Measurements from ENCODE around the gene SLCO3A1.

SLCO3A1 gene

DNA sequence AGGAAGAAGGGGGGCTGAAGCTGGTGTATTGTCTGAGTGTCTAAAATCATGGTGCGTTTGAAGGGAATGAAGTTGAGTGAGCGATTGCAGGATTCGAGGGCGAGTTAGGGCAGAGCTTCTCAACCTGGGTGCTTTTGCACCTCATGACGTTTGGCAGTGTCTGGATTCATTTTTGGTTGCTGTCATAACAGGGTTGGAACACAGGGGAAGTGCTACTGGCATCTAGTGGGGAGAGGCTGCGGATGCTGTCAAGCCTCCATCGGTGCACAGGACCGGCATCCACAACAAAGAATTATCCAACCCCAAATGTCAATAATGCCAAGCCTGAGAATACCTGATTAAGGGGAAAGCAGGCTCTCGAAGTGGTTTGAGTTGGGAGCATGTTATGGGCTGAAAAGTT, 120.0 kb downstream of the SLCO3A1 start:
- DNase-seq: no peak

DNA sequence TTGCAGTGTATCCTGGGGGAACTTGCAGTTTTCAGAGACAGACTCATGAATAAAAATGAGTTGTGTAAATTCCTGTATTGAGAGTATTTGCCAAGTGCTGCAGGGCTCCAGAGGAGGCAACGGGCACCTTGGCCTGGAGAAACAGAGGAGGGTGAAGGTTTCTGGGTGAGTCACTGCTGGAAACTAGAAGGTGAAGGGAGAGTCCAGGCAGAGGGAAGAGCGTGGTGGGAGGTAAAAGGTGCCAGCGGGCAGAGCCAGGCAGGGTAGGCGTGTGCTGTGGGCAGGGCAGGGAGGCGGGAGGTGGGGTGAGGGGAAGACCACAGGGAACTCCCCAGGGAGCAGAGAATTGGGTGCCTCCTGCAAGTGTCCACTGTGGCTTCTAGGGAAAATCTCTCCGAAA, 120.8 kb downstream of the SLCO3A1 start:
- no peak for DNase-seq

DNA sequence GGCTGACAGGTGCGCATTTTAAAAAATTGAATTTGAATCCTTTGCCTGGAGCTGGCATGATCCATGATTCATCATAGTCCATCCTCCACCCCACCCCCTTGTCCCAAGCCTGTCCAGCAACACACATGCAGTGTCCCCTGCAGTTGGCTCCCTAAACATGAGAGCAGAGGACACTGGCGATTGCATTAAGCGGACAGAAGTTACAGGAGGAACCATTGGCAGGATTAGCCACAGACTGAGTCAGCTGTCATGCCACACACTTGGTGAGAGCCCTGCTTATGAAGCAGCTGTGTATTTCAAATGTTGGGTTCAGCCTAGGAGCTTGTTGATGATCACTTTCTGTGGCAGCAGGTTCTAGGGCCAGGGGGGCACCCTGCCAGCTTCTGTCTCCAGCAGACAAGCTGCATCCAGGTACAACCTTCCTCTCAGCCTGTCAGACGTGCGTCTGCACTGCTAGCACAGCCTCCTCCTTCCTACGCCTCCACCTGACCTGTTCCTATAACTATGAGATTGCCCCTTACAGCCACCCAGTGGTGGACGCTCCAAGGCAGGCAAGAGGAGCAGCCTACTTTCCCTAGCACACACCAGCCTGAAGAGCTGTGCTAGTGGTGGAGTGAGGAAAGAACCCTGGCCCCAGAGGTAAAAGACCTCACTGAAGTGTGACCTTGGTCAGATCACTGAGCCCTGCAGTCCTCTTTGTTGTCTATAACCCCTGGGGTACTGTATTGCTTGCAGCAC, 121.9 kb downstream of the SLCO3A1 start:
- DNase-seq: no peak

DNA sequence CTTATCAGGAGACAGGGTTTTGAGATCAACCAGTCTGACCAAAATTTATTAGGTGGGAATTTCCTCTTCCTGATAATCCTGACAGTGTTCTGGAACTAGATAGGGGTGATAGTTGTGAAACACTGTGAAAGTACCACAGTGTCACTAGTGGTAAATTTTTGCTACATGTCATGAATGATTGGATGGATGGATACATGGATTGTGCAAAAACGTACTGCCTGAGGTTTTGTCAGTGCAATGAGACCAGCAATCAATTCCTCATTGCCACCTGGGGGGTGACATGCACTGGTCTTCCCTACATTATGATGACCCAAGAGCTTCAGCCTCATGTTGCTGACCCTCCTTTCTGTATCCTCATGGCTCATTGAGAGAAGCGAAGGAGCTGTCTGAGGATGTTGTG, 123.5 kb downstream of the SLCO3A1 start:
- no peak for DNase-seq

DNA sequence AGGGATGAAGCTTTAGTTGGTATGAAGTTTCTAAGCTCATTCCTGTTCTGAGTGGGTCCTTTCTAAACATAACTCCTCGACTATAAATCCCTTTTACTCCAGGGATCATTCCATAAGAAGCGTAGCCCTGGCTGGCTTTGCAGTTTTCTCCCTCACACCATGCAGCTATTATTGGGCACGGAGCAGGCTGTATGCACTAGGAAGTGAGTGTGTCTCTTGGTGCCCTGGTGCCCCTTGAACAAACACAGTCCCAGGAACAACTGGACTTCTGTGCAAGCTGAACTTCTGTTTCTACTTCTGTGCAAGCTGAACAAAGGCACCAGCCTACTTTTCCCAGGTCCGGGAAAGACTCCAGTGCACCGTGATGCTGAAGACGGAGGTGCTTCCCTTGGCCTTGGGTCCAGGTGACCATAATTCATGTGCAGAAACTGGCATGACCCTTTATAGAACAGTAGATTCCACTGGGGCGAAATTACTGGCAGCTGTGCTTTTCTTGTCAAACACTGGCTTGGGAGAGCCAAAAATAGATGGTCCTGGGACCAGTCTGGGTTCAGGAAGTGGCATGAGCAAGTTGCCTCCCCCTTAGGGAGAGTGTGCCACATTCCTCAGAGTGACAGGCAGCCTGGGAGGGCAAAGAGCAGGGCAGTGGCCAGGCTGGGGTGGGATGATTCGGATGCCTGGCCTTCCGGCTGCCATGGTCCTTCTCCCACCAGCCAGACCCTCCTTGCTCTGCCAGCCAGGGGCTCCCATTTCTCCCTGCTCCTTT, 127.2 kb downstream of the SLCO3A1 start:
- DNase-seq: no peak

DNA sequence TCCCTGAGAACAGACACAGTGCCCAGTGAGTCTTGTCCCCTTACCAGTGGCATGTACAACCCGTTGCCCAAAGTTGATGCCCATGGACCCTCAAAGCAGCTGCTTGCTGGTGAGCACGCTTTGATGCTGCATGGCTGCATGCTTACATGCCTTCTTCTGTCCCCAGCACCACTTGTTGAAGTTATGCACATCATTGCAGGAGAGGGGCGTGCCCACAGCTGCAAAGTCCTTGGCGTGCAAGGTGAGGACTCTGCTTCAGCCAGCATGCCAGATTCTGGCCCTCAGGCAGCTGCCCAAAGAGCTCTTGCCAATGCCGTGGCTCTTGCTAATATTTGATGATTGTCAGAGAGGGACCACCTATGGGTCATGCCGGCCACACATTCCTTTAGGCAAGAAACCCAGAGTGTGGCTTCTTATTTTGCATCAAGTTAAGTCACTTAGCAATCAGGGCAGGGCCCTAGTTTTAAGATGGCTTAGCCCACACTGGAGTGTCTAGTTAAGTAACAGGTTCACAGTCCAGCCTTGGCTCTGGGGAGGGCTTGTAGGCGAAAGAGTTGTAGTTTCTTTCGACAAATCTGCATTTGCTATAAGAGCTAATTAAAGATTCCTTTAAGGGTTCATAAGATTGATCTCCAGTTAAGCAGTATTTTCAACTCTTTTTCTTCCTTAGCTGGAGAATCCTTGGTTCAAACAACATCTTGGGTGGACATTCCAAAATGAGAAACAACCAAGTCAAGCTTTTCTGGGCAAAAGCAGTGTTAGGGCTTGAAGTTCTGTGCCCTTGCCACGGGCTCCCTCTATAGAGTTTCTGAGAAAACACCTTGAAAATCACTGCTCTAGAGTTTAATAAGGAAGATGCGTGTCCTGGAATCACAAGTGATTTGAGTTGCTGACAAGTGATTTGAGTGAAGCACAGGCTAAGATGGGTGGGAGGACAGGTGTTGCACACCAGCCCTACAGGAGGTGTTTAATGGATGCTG, 128.6 kb downstream of the SLCO3A1 start:
- DNase-seq: no peak

DNA sequence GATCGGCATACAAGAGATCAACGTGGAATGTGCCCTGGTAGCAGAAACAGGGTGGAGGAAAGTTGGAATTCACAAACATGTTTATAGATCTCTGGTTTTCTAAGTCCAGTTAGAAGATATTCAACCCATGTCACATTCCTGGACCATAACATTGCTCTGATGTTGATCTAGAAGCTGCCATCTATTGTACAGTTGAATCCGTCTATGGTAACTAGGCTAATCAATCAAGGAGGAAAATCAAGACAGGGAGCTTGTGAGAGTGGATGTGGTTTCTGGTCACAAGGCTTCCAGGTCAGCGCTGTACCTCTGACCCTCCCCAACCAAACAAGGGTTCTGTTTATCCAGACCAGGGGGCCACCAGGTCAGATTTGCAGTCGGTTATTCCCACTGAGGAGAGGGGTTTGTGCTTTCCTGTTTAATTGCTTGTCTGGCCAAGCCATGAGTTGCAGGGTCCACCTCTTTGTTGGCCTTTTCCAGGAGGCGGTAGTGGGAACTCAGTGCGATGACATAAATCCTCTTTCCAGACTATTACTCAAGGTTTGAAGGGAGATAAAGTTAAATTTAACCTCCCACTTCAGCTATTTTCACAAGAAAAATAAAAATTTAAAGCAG, 130.3 kb downstream of the SLCO3A1 start:
- no peak for DNase-seq

DNA sequence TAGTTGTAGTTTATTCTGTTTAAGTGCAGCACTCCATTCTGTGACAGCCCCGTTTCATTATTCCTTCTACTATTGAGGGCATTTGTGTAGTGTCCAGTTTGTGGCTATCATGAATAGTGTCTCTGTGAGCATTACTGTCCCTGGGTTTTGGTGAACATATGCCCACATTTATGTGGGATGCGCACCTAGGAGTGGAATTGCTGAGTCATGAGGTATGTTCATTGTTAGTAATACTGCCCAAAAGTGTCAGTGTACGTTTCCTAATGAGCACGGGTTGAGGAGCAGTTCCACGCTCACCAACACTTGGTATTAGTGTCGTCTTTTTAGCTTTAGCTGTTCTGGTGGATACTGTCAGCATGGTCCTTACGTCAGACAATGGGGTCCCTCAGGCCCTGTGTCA, 131.8 kb downstream of the SLCO3A1 start:
- no peak for DNase-seq

DNA sequence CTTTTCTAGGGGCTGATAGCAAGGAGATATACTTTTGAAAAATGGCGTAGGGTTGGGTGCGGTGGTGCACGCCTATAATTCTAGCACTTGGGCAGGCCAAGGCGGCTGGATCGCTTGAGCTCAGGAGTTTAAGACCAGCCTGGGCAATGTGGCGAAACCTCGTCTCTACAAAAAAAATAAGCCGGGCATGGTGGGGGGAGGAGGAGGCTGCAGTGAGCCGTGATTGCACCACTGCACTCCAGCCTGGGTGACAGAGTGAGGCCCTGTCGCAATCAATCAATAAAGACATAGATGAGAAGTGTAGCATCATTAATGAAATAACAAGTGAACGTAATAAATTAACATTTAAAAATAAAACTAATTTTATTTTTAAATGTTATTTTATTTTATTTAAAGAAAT, 134.6 kb downstream of the SLCO3A1 start:
- no peak for DNase-seq

DNA sequence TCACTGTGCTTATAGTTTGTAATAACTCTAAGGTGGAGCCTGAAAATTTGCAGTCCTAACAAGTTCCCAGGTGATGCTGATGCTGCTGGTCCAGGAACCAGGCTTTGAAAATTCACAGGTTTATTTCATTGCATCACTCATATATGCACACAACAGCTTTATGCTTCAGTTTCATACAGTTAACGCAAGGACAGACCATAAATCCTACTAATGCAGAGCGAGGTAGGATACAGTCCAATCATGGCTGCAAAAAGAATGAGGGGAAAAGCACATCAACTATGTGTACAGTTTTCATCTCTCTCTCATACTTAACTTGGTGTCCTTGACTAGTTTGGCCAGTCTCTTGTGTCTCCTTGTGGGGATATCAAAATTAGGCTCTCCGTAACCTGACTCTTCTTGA, 135.1 kb downstream of the SLCO3A1 start:
- DNase-seq: no peak

DNA sequence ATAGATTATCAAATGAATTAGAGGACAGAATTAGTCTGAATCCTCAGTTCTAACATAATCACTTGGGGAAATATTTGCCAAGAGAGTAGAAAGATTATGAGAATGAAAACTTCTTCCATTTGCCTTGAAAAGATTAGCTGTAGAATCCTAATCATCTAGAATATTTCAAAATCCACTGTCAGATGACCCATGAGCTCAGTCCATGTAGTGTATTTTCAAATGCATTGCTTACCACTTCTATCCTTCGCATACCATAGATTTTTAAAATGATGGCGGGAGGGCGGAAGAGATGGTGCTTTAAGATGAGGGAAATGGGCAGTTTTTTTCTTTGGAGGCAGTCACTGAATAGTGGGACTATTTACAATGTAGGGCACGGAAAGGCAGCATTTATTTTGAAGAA, 136.3 kb downstream of the SLCO3A1 start:
- no peak for DNase-seq

DNA sequence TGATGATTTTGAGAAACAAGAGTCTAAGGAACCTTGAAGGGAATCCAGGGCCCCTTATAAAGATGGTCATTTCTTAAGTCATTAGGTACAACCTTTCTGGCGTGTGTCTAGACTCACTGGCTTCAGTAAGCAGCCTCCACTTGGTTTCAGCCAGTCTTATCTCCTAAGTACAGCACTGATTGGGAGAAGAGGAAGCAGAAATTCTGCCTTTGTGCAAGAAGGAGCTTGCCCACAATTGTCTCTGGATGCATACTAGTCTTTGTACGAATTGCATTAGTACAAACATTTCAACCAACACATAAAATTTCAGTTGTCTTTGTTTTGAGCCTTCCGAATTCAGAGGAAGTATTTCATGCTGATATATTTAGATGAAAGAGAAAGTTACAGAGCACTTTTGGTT, 139.4 kb downstream of the SLCO3A1 start:
- no peak for DNase-seq

DNA sequence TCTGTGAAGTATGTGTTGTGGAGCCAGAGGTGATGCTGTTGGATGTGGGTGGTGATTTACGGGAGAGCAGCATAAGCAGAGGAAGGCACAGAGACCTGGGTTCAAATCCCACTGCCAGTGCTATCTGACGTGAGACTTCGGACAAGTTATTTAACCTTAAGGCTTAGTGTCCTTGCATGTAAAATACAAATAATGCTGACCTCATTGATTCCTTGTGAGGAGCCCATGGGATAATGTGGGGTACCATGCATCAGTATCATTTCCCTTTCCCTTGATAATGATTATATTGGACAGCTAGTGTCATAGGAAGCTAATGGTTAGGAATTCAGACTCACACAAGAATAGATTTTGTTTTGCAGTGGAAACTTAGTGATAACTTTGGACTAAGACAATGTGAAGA, 141.6 kb downstream of the SLCO3A1 start:
- DNase-seq: no peak

DNA sequence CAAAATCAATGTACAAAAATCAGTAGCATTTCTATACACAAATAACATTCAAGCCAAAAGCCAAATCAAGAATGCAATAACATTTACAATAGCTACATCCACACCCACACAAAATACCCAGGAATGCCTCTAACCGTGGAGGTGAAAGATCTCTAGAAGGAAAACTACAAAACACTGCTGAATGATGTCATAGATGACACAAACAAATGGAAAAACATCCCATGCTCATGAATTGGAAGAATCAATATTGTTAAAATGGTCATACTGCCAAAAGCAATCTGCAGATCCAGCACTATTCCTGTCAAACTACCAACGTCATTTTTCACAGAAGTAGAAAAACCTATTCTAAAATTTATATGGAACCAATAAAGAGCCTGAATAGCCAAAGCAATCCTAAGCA, 143.7 kb downstream of the SLCO3A1 start:
- DNase-seq: no peak

DNA sequence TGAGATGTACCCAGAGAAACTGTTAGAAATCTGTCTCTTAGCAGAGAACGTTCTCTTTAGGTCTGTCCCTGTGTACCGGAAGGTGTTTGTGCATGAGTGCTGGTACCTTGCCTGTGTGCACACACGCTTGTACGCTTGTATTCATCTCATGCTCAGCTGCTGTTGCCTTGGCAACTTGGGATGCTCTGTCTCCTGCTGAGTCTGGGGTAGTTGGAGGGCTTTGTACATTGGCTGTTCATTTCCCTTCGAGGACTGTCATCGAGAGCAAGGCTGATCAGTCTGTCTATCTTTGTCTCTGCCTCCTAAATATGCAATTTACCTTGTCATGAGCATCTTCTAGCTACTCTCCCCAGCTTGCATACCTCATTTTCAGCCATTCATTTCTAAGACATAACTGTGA, 147.2 kb downstream of the SLCO3A1 start:
- no peak for DNase-seq

DNA sequence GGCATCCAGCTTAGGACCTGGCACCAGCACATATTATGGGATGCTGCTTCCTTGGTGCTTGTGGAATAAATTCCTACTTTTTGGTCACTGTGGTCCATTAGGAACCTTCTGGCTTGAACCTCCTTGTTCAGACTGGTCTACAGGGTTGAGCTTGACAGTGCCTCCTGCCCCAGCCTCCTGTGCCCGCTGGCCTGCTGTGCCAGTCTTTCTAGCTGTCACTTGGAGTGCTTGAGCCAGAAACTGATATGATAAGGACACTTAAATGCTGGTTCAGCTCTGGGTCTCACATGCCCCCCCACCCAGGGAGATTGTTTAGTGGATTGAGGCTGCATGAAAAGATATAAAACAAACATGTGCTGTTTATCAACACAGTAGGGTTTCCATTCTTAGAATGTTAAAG, 147.8 kb downstream of the SLCO3A1 start:
- no peak for DNase-seq

DNA sequence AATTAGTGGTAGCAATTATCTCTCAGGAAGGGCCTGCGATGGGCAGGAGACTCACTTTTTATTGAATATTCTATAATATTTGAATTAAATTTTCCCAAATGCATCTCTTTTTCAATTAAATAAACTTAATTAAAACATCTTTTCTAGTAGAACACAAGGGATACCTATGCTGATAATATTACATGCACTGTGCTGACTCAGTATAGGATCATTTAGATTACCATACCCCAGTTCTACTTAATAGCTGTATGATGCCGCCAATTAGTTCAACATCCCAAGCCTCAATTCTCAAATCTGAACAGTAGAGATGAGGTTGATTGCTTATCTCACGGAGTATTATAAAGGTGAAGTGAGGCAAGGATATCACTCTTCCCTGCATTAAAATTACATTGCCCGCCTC, 149.2 kb downstream of the SLCO3A1 start:
- no peak for DNase-seq

DNA sequence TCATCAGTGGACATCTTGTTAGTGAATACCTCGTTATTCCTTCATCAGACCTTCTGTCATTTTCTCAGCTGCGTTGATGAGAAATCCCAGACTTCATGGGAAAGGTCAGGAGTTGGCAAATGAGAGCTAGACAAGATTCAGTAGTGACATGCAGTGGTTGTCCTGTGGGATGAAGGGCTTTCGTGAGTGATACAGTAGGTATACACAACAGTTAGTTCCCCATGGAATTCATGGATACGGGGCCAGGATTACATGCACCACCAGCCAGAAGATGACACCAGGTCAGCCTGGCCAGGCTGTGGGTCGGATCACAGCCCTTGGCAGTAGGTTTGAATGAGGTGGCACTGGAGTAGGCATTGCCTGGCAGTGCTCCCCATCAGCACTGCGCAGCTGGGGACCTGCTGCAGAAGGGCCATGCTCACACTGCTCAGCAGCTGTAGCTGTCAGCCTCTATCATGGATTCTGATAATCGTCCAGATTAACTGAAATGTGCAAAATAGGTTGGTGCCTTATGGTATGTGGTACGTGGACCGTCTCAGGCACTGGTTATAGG, 150.1 kb downstream of the SLCO3A1 start:
- no peak for DNase-seq

DNA sequence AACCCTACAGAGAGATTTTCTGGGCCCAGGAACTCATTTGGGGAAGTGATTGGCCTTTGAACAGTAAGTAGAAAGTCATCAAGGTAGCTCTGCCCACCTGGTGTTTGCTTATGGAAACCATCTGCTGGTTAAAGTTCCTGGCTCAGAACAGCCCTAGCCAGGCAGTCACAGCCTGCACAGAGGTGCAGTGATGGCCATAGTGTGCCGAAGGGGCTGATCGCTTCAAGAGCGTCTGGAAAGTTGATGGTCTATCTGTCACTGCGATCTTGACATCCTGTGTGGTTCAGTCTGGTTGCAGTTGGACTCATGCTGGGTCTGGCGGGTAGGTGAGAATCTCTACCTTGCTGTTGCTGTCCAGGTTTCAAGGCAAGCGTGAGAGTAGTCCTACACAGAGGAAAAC, 151.6 kb downstream of the SLCO3A1 start:
- DNase-seq: no peak

DNA sequence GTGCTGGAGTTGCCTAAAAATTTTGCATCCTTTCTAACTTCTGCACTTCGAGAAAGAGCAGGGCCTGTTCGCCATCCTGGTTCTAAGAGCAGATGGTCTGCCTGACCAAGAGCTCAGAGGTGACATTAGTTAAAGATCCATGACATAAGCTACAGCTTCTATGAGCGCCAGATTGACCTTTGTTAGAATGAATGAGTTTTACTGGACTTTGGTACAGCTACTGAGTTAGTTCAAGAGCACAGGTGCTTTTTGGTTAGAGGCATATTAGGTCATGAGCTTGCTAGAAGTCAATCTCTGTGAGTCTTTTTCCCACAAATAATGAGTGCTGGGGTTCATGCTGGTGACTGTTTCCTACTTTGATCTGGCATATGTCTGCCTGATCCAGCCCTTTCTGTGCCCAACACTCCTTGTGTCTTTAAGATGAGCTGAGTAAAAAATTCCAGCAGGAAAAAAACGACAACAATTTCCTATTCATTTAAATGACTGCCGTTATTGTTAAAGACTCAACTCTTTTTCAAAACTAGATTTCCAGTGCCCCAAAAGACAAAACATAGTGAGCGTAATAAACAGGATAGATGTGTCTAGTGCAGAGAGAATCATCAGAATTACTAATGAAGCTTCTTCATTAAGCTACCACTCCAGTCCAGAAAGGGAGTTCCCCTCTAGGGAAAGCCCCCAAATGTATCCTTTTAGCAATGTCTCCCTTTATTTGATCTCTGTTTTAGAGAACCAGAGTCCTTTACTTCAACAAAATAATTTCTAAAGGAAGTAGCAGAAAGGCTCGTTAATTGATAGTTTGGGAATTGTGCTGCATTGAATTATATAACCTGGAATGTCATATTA, 152.9 kb downstream of the SLCO3A1 start:
- no peak for DNase-seq

DNA sequence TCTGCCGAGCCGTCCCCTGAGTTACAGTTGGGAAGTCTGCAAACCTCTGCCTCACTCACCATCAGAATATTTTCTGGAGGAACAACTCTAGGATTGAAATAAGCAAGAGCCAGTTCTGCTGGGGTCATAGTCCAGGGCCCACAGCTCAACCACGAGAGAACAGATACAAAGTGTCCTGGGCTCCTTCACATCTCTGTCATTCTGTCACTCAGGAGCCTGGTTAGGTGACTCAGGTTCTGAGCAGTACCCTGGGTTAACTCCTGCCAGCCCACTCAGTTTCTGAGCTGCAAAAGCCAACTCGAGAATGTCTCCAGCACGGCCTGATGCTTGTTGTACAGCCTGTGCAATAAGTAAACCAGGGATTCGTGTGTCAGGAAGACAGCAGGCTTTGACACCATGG, 155.7 kb downstream of the SLCO3A1 start:
- no peak for DNase-seq
